ENCODE results near the gene TRIM5.

DNA sequence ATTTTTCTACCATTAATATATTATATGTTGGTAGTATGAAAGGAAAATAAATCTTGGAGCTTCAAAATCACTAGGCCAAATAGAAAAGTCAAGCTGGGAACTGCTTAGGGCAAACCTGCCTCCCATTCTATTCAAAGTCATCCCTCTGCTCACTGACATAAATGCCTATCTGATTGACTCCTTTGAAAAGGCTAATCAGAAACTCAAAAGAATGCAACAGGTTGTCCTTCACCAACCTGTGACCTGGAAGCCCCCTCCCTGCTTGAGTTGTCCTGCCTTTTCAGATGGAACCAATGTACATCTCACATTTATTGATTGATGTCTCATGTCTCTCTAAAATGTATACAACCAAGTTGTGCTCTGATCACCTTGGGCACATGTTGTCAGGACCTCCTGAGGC is 63.3 kb downstream of the TRIM5 start:
- TF ChIP-seq, protein P1, sequence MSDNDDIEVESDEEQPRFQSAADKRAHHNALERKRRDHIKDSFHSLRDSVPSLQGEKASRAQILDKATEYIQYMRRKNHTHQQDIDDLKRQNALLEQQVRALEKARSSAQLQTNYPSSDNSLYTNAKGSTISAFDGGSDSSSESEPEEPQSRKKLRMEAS (IDR thresholded peaks at IDR 0.05) = no peak; the same call in 1 of the 2 replicates
- TF ChIP-seq, protein P2, sequence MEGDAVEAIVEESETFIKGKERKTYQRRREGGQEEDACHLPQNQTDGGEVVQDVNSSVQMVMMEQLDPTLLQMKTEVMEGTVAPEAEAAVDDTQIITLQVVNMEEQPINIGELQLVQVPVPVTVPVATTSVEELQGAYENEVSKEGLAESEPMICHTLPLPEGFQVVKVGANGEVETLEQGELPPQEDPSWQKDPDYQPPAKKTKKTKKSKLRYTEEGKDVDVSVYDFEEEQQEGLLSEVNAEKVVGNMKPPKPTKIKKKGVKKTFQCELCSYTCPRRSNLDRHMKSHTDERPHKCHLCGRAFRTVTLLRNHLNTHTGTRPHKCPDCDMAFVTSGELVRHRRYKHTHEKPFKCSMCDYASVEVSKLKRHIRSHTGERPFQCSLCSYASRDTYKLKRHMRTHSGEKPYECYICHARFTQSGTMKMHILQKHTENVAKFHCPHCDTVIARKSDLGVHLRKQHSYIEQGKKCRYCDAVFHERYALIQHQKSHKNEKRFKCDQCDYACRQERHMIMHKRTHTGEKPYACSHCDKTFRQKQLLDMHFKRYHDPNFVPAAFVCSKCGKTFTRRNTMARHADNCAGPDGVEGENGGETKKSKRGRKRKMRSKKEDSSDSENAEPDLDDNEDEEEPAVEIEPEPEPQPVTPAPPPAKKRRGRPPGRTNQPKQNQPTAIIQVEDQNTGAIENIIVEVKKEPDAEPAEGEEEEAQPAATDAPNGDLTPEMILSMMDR (IDR thresholded peaks at IDR 0.05) = no peak
- TF ChIP-seq POLR2A (IDR thresholded peaks at IDR 0.05; ENCODE audit: low read length) (no peak), BHLHE40 (IDR thresholded peaks at IDR 0.05; ENCODE audit: low read depth, low read length) (no peak), ZC3H11A (IDR thresholded peaks at IDR 0.05) (no peak), NPAS2 (CRISPR knock-in tag; IDR thresholded peaks at IDR 0.05; ENCODE audit: borderline replicate concordance) (no peak), CEBPB (IDR thresholded peaks at IDR 0.05) (no peak)
- TF ChIP-seq, protein P3, sequence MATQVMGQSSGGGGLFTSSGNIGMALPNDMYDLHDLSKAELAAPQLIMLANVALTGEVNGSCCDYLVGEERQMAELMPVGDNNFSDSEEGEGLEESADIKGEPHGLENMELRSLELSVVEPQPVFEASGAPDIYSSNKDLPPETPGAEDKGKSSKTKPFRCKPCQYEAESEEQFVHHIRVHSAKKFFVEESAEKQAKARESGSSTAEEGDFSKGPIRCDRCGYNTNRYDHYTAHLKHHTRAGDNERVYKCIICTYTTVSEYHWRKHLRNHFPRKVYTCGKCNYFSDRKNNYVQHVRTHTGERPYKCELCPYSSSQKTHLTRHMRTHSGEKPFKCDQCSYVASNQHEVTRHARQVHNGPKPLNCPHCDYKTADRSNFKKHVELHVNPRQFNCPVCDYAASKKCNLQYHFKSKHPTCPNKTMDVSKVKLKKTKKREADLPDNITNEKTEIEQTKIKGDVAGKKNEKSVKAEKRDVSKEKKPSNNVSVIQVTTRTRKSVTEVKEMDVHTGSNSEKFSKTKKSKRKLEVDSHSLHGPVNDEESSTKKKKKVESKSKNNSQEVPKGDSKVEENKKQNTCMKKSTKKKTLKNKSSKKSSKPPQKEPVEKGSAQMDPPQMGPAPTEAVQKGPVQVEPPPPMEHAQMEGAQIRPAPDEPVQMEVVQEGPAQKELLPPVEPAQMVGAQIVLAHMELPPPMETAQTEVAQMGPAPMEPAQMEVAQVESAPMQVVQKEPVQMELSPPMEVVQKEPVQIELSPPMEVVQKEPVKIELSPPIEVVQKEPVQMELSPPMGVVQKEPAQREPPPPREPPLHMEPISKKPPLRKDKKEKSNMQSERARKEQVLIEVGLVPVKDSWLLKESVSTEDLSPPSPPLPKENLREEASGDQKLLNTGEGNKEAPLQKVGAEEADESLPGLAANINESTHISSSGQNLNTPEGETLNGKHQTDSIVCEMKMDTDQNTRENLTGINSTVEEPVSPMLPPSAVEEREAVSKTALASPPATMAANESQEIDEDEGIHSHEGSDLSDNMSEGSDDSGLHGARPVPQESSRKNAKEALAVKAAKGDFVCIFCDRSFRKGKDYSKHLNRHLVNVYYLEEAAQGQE (IDR thresholded peaks at IDR 0.05) = no peak
- TF ChIP-seq, protein P4, sequence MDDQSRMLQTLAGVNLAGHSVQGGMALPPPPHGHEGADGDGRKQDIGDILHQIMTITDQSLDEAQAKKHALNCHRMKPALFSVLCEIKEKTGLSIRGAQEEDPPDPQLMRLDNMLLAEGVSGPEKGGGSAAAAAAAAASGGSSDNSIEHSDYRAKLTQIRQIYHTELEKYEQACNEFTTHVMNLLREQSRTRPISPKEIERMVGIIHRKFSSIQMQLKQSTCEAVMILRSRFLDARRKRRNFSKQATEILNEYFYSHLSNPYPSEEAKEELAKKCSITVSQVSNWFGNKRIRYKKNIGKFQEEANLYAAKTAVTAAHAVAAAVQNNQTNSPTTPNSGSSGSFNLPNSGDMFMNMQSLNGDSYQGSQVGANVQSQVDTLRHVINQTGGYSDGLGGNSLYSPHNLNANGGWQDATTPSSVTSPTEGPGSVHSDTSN (IDR thresholded peaks at IDR 0.05) = no peak
- TF ChIP-seq, protein P5, sequence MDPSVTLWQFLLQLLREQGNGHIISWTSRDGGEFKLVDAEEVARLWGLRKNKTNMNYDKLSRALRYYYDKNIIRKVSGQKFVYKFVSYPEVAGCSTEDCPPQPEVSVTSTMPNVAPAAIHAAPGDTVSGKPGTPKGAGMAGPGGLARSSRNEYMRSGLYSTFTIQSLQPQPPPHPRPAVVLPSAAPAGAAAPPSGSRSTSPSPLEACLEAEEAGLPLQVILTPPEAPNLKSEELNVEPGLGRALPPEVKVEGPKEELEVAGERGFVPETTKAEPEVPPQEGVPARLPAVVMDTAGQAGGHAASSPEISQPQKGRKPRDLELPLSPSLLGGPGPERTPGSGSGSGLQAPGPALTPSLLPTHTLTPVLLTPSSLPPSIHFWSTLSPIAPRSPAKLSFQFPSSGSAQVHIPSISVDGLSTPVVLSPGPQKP (IDR thresholded peaks at IDR 0.05; ENCODE audit: low read depth, low read length) = no peak
- TF ChIP-seq, protein P6, sequence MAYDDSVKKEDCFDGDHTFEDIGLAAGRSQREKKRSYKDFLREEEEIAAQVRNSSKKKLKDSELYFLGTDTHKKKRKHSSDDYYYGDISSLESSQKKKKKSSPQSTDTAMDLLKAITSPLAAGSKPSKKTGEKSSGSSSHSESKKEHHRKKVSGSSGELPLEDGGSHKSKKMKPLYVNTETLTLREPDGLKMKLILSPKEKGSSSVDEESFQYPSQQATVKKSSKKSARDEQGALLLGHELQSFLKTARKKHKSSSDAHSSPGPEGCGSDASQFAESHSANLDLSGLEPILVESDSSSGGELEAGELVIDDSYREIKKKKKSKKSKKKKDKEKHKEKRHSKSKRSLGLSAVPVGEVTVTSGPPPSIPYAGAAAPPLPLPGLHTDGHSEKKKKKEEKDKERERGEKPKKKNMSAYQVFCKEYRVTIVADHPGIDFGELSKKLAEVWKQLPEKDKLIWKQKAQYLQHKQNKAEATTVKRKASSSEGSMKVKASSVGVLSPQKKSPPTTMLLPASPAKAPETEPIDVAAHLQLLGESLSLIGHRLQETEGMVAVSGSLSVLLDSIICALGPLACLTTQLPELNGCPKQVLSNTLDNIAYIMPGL (CRISPR knock-in tag; IDR thresholded peaks at IDR 0.05; ENCODE audit: borderline replicate concordance) = no peak

Data from A549 (cell line).